ENCODE data around the gene PPP1R13B.

GRCh38 chr14:103739793-103740501 is 107.4 kb downstream of the PPP1R13B start:
- TF ChIP-seq CTCF (IDR thresholded peaks at IDR 0.05): no peak
- TF ChIP-seq POLR2A (IDR thresholded peaks at IDR 0.05): no peak
